Activated naive CD8-positive, alpha-beta T cell (primary cell): Measurements from ENCODE around the gene ELOVL6.

Experiments
- H3K27ac Mint-ChIP-seq: one replicate; pipeline ENCODE4 v1.8.0; 2021; ENCODE audit warnings: mixed read lengths
- H3K27me3 Mint-ChIP-seq: one replicate; pipeline ENCODE4 v1.8.0; 2021; ENCODE audit warnings: mixed read lengths
- H3K36me3 Mint-ChIP-seq: one replicate; pipeline ENCODE4 v1.8.0; 2021; ENCODE audit warnings: mixed read lengths
- H3K4me1 Mint-ChIP-seq: one replicate; pipeline ENCODE4 v1.8.0; 2021; ENCODE audit warnings: low read depth, mixed read lengths
- H3K4me3 Mint-ChIP-seq: one replicate; pipeline ENCODE4 v1.8.0; 2021; ENCODE audit warnings: mild to moderate bottlenecking, mixed read lengths
- H3K9me3 Mint-ChIP-seq: one replicate; pipeline ENCODE4 v1.8.0; 2021; ENCODE audit warnings: low read depth, mixed read lengths

Gene ELOVL6

GRCh38 chr4:110184140-110184790 is 14.2 kb downstream of the ELOVL6 start:
- peaks cover 7% of the 10 kb centered on the region for H3K36me3 Mint-ChIP-seq
- no peaks in the 10 kb centered on the region for H3K9me3 Mint-ChIP-seq
- peaks cover 4% of the 10 kb centered on the region for H3K4me1 Mint-ChIP-seq
- H3K27ac Mint-ChIP-seq, result no peak overlapping the region
- no peak overlapping the region for H3K4me3 Mint-ChIP-seq
- H3K27me3 Mint-ChIP-seq, result no peaks in the 10 kb centered on the region

GRCh38 chr4:110183643-110184042 is 14.8 kb downstream of the ELOVL6 start:
- H3K36me3 Mint-ChIP-seq, result peaks cover 7% of the 10 kb centered on the region
- no peaks in the 10 kb centered on the region for H3K9me3 Mint-ChIP-seq
- H3K4me3 Mint-ChIP-seq, result no peak overlapping the region
- H3K27ac Mint-ChIP-seq, result no peak overlapping the region
- H3K27me3 Mint-ChIP-seq, result no peaks in the 10 kb centered on the region
- H3K4me1 Mint-ChIP-seq, result peaks cover 4% of the 10 kb centered on the region

GRCh38 chr4:110183058-110183457 is 15.4 kb downstream of the ELOVL6 start:
- no peak overlapping the region for H3K4me3 Mint-ChIP-seq
- no peaks in the 10 kb centered on the region for H3K27me3 Mint-ChIP-seq
- H3K36me3 Mint-ChIP-seq, result peaks cover 9% of the 10 kb centered on the region
- no peaks in the 10 kb centered on the region for H3K9me3 Mint-ChIP-seq
- H3K4me1 Mint-ChIP-seq, result peaks cover 4% of the 10 kb centered on the region
- H3K27ac Mint-ChIP-seq, result no peak overlapping the region

- no peak overlapping the region for H3K4me3 Mint-ChIP-seq
- peaks cover 13% of the 10 kb centered on the region for H3K36me3 Mint-ChIP-seq
- H3K4me1 Mint-ChIP-seq, result peaks cover 4% of the 10 kb centered on the region
- H3K27me3 Mint-ChIP-seq, result no peaks in the 10 kb centered on the region
- no peak overlapping the region for H3K27ac Mint-ChIP-seq
- H3K9me3 Mint-ChIP-seq, result no peaks in the 10 kb centered on the region
Observed at GRCh38 chr4:110181890-110182289, 16.5 kb downstream of the ELOVL6 start.

- H3K27ac Mint-ChIP-seq, result no peak overlapping the region
Observed at GRCh38 chr4:110175634-110176033, 22.8 kb downstream of the ELOVL6 start.

GRCh38 chr4:110172972-110173371 is 25.4 kb downstream of the ELOVL6 start:
- H3K27ac Mint-ChIP-seq, result no peak overlapping the region
- H3K4me1 Mint-ChIP-seq, result no peaks in the 10 kb centered on the region

More at GRCh38 chr4:110175634-110176033, 22.8 kb downstream of the ELOVL6 start:
- Mint-ChIP-seq H3K36me3 (peaks cover 6% of the 10 kb centered on the region), H3K9me3 (no peaks in the 10 kb centered on the region), H3K4me1 (no peaks in the 10 kb centered on the region), H3K27me3 (no peaks in the 10 kb centered on the region), H3K4me3 (no peak overlapping the region)

GRCh38 chr4:110171971-110172370 is 26.4 kb downstream of the ELOVL6 start:
- peaks cover 3% of the 10 kb centered on the region for H3K4me1 Mint-ChIP-seq
- H3K4me3 Mint-ChIP-seq, result no peak overlapping the region
- H3K27ac Mint-ChIP-seq, result no peak overlapping the region
- H3K9me3 Mint-ChIP-seq, result no peaks in the 10 kb centered on the region
- H3K27me3 Mint-ChIP-seq, result no peaks in the 10 kb centered on the region
- H3K36me3 Mint-ChIP-seq, result peaks cover under 1% of the 10 kb centered on the region

More at GRCh38 chr4:110172972-110173371, 25.4 kb downstream of the ELOVL6 start:
- Mint-ChIP-seq H3K9me3 (no peaks in the 10 kb centered on the region), H3K27me3 (no peaks in the 10 kb centered on the region), H3K36me3 (peaks cover 4% of the 10 kb centered on the region), H3K4me3 (no peak overlapping the region)

GRCh38 chr4:110170861-110171260 is 27.6 kb downstream of the ELOVL6 start:
- H3K9me3 Mint-ChIP-seq, result no peaks in the 10 kb centered on the region
- no peak overlapping the region for H3K4me3 Mint-ChIP-seq
- no peaks in the 10 kb centered on the region for H3K36me3 Mint-ChIP-seq
- peaks cover 11% of the 10 kb centered on the region for H3K4me1 Mint-ChIP-seq
- H3K27ac Mint-ChIP-seq, result no peak overlapping the region
- H3K27me3 Mint-ChIP-seq, result no peaks in the 10 kb centered on the region

GRCh38 chr4:110165382-110166286 is 32.8 kb downstream of the ELOVL6 start:
- H3K27ac Mint-ChIP-seq, result peak overlapping the region; percentile 99
- H3K9me3 Mint-ChIP-seq, result no peaks in the 10 kb centered on the region
- H3K27me3 Mint-ChIP-seq, result no peaks in the 10 kb centered on the region
- peak overlapping the region; percentile 46 for H3K4me3 Mint-ChIP-seq
- peaks cover 9% of the 10 kb centered on the region for H3K36me3 Mint-ChIP-seq
- H3K4me1 Mint-ChIP-seq, result peaks cover 36% of the 10 kb centered on the region

GRCh38 chr4:110164856-110165255 is 33.6 kb downstream of the ELOVL6 start:
- Mint-ChIP-seq H3K4me3 (peak overlapping the region; percentile 46), H3K9me3 (no peaks in the 10 kb centered on the region), H3K27ac (peak overlapping the region; percentile 99), H3K4me1 (peaks cover 36% of the 10 kb centered on the region), H3K36me3 (peaks cover 9% of the 10 kb centered on the region), H3K27me3 (no peaks in the 10 kb centered on the region)

GRCh38 chr4:110164251-110164650 is 34.2 kb downstream of the ELOVL6 start:
- H3K36me3 Mint-ChIP-seq, result peaks cover 9% of the 10 kb centered on the region
- H3K4me3 Mint-ChIP-seq, result peak overlapping the region; percentile 38
- no peaks in the 10 kb centered on the region for H3K9me3 Mint-ChIP-seq
- peak overlapping the region; percentile 99 for H3K27ac Mint-ChIP-seq
- H3K4me1 Mint-ChIP-seq, result peaks cover 36% of the 10 kb centered on the region
- H3K27me3 Mint-ChIP-seq, result no peaks in the 10 kb centered on the region

GRCh38 chr4:110163327-110164069 is 34.9 kb downstream of the ELOVL6 start:
- Mint-ChIP-seq H3K4me3 (peak overlapping the region; percentile 38), H3K27me3 (no peaks in the 10 kb centered on the region), H3K36me3 (peaks cover 9% of the 10 kb centered on the region), H3K27ac (peak overlapping the region; percentile 99), H3K9me3 (no peaks in the 10 kb centered on the region), H3K4me1 (peaks cover 36% of the 10 kb centered on the region)

GRCh38 chr4:110160618-110161017 is 37.8 kb downstream of the ELOVL6 start:
- Mint-ChIP-seq H3K4me3 (no peak overlapping the region), H3K27me3 (no peaks in the 10 kb centered on the region), H3K36me3 (peaks cover 11% of the 10 kb centered on the region), H3K4me1 (peaks cover 22% of the 10 kb centered on the region), H3K27ac (no peak overlapping the region), H3K9me3 (no peaks in the 10 kb centered on the region)

GRCh38 chr4:110159541-110159940 is 38.9 kb downstream of the ELOVL6 start:
- peaks cover 11% of the 10 kb centered on the region for H3K36me3 Mint-ChIP-seq
- H3K4me3 Mint-ChIP-seq, result no peak overlapping the region
- no peak overlapping the region for H3K27ac Mint-ChIP-seq
- H3K27me3 Mint-ChIP-seq, result no peaks in the 10 kb centered on the region
- no peaks in the 10 kb centered on the region for H3K9me3 Mint-ChIP-seq
- peaks cover 13% of the 10 kb centered on the region for H3K4me1 Mint-ChIP-seq

GRCh38 chr4:110157580-110157979 is 40.8 kb downstream of the ELOVL6 start:
- H3K27me3 Mint-ChIP-seq, result no peaks in the 10 kb centered on the region
- no peak overlapping the region for H3K4me3 Mint-ChIP-seq
- no peaks in the 10 kb centered on the region for H3K4me1 Mint-ChIP-seq
- H3K36me3 Mint-ChIP-seq, result peaks cover 4% of the 10 kb centered on the region
- no peak overlapping the region for H3K27ac Mint-ChIP-seq
- no peaks in the 10 kb centered on the region for H3K9me3 Mint-ChIP-seq
